Stomach (tissue), 4 donors: Measurements from ENCODE around the gene PPIAL4G.
"Not testable (repeated sequence)": the region's sequence is repeated elsewhere in the genome, so short reads cannot be mapped to it uniquely, and the experiment has no call there.

ENCODE experiments used
- EP300 ChIP-seq: sonication (generic); formaldehyde crosslinking; IDR thresholded peaks from one replicate; pipeline ENCODE4 v1.6.1; 2017; ENCODE audit warnings: antibody characterized with exemption
- POLR2A ChIP-seq, 4 donors: fragments of 450-650 bp; IDR thresholded peaks; one replicate each; pipeline ENCODE4 v1.6.1; 2016; ENCODE audit warnings: antibody characterized with exemption in 4 of 4, control low read depth in 2 of 4, mild to moderate bottlenecking in 1 of 4, moderate library complexity in 1 of 4
- POLR2AphosphoS5 ChIP-seq, 3 donors: sonication (generic); formaldehyde crosslinking; IDR thresholded peaks; one replicate each; pipeline ENCODE4 v1.6.1; 2016; ENCODE audit warnings: antibody characterized with exemption in 3 of 3
- TF ChIP-seq, protein P1 (sequence below), 7 experiments: fragments of 450-650 bp in 4 of 7; fragments of 200-600 bp in 3 of 7; sonication (generic) in 3 of 7; IDR thresholded peaks; one replicate each; pipeline ENCODE4 v1.5.1; 2016 to 2019; ENCODE audit warnings: antibody characterized with exemption in 7 of 7, control low read depth in 2 of 7, mild to moderate bottlenecking in 1 of 7

DNA sequence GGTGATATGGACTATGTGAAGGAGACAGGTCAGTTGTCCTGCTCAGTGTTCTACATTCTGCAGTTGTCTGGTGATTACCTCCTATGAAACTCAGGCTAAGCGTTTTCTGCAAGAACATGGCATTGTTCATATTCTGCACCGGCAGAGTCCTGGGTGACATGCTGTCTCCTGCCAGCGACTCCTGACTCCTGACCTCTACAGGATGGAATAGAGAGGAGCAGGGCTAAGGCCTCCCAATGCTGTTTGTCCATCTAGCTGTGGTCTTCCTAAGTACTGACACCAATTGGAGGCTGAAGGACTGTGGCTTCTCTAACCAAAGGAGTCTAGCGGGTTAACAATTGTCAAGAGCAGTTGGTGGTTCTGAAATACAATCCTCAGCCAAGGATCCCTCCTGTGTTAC is 49.1 kb upstream of the PPIAL4G start:
- TF ChIP-seq POLR2A (IDR thresholded peaks at IDR 0.05); POLR2AphosphoS5 (IDR thresholded peaks at IDR 0.05); EP300: not testable (repeated sequence)
- TF ChIP-seq, protein P1, sequence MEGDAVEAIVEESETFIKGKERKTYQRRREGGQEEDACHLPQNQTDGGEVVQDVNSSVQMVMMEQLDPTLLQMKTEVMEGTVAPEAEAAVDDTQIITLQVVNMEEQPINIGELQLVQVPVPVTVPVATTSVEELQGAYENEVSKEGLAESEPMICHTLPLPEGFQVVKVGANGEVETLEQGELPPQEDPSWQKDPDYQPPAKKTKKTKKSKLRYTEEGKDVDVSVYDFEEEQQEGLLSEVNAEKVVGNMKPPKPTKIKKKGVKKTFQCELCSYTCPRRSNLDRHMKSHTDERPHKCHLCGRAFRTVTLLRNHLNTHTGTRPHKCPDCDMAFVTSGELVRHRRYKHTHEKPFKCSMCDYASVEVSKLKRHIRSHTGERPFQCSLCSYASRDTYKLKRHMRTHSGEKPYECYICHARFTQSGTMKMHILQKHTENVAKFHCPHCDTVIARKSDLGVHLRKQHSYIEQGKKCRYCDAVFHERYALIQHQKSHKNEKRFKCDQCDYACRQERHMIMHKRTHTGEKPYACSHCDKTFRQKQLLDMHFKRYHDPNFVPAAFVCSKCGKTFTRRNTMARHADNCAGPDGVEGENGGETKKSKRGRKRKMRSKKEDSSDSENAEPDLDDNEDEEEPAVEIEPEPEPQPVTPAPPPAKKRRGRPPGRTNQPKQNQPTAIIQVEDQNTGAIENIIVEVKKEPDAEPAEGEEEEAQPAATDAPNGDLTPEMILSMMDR (IDR thresholded peaks at IDR 0.05), result not testable (repeated sequence)
